HG03159 (cell line): ENCODE measurements around the gene MLLT6.
"Not testable (repeated sequence)": the region's sequence is repeated elsewhere in the genome, so short reads cannot be mapped to it uniquely, and the experiment has no call there.

Source experiments
- ATAC-seq: cut with Tn5 transposase; IDR thresholded peaks from one replicate; pipeline ENCODE4 v1.9.1; 2021; ENCODE audit warnings: mild to moderate bottlenecking, moderate library complexity; ENCODE audit not compliant: unreplicated experiment

MLLT6 gene

DNA sequence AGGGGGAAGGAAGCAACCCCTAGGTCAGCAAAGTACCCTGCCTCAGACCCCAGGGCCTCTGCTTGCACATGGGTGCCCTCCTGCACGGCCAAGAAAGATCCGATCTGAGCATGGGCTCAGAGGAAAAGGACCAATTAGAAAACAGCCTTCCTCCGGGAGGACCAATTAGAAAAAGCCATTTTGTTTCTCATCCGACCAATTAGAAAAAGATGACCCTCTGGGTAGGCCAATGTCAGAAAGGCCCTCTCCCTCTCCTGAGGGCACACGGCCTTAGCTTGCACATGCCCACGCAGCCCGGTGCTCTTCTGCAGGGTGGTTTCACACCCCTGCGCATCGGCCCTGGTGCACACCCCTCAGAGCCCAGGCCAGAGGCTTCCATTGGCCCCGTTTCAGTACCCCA, 20.0 kb downstream of the MLLT6 start:
- ATAC-seq, result no peak

DNA sequence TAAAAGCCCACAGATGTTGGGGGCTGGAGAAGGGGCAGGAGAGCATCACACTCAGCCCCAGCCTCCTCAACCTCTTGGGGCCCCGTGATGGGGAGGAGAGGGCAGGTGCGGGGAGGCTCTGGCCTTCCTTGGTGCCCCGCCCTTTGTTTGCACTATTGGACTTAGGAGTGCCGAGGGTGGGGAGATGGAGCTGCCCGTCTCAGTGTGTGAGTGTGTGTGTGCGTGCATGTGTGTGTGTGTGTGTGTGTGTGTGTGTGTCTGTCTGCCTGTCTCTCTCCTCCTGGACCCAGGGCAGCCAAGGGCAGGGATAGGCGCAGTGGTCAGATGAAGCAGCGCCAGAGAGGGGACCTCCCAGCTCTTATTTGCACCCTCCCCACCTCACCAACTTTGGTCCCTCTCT, 21.1 kb downstream of the MLLT6 start:
- ATAC-seq, result not testable (repeated sequence)

DNA sequence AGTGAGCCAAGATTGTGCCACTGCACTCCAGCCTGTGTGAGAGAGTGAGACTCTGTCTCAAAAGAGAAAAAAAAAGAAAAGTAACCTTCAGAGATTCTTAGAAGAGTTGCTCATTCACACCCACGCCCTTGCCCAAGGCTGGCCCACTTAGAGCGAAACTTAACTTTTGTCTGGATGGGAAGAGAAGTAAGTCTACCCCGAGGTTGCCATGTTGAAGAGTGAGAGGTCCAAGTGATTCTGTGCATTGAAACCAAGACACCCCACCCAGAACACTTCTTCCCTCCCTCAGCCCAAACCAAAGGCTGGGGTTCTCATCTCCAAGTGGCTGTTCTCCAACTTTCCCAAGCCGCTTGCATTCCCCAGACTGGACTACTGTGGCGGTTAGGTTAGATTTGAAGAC, 22.7 kb downstream of the MLLT6 start:
- ATAC-seq, result no peak

GRCh38 chr17:38728290-38728831, 23.3 kb downstream of the MLLT6 start:
- ATAC-seq, result no peak

GRCh38 chr17:38729368-38729885, 24.4 kb downstream of the MLLT6 start:
- no peak for ATAC-seq

DNA sequence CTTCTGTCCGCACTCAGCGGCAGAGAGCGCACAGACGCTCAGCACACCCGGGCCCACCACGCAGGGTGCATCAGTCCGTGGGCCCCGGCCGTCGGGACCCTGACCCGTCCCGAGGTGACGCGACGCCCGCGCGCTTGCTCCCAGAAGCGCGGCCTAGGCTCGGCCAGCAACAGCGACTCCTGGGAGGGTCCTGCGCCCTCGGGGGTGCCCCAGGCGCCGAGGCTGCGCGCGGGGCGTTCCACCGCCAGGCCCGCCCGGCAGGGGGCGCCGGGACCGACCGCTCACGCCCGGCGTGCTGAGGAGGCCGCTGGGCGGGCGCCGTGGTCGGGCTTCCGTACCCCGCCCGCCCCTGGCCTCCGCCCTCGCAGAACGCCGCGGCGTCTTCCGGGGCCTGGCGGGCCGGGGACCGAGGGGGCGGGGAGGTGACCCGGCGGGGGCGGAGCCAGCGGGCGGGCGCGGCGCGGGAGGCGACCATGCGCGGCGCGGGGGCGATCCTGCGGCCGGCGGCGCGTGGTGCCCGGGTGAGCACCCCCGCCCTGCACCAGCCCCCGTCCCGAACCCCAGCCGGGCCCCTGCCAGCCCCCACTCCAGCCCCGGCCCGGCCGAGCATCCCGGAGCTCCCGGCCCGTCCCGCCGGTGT, 24.9 kb downstream of the MLLT6 start, which contains the start of gene CISD3:
Gene CISD3 (plus strand): TSS at position 456 of the 640 bp plus-strand sequence. CDS start 18 bp downstream, at position 474.
- ATAC-seq, result peak; percentile 76

GRCh38 chr17:38730526-38731379, 25.7 kb downstream of the MLLT6 start:
- no peak for ATAC-seq

GRCh38 chr17:38731526-38732294, 26.6 kb downstream of the MLLT6 start:
- no peak for ATAC-seq

GRCh38 chr17:38732376-38733281, 27.6 kb downstream of the MLLT6 start:
- ATAC-seq, result no peak

GRCh38 chr17:38733282-38733981, 28.4 kb downstream of the MLLT6 start:
- no peak for ATAC-seq

GRCh38 chr17:38733982-38734973, 29.2 kb downstream of the MLLT6 start:
- ATAC-seq, result no peak

DNA sequence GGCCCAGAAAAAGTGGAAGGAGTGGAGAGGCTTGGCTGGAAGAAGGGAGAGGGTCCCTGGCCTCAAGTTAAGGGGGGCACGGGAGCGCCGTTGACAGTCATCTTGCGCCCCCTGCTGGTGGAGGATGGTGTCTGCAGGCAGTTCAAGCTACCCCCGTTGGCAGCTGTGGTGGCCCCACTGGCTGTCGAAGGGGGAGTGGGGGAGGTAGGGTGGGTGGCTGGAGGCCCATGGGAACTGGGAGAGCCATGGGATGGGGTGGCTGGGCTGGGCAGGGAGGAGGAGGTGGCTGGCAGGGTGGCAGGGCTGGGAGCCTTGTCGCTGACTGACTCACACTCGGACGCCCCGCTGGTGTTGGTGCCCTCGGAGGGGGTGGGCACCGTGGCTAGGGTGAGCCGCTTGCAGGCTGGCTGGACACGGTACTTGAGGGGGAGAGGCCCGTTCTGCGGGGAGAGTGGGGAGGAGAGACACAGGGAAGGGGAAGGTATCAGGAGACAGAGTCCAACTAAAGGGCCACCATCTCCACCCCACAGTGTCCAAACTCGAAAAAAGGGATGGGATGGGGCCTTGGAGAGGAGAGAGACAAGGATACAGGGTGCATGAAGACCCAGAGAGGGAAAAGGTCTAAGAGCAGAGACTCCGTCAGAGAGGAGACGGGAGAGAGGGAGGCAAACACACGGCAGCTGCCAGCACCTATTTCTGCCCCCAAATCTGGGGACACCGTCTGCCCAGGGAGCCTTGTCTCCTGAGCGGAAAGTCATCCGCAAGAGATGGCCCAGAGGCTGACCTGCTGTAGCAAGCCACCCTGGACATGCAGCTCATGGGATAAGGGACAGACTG, 30.3 kb downstream of the MLLT6 start:
- ATAC-seq, result no peak

DNA sequence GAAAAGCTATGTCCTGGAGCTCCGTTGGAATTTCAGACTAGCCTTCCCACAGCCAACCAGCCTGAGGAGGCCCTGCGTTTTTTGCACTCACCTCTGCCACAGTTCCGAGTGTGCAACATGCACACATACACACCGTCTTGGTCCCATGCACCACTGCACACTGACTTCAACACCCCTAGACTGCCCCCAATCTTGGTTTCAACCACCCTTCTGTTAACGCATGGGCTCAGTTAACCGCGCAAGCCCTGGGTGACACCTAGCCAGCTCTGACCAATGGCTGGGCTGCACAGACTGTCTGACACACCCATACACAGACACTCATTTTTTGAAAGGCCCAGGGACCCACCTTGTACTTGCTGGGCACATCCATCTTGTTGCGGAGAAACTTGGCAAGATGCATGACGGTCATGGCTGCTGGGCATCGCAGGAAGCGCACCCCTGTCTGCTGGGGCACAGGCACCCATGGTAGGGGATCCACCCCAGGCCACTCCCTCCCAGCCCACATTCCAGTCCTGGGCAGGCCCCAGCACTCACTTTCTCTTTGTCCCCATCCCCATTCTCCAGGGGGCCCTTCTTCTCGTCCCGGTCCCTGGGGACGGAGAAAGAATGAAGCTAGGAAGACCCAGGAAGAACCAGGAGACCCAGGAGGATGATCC, 33.1 kb downstream of the MLLT6 start:
- no peak for ATAC-seq

DNA sequence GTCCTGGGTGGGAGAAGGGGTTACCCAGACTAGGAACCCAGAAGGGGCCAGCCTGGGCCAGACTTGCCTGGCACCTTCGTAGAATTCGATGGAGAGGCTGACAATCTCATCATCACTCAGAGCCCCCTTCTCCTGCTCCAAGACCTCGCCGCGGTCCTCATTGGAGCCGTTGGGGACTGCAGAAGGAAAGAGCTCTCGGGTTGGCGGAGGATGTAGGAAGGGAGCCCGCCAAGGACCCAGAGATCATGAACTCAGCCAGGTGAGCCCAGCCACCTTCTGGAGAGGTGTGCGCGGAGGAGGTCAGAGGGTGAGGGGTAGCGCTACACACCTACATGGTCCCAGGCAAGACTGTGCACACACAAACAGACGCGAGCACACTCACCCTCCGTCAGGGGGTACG, 33.6 kb downstream of the MLLT6 start:
- ATAC-seq, result no peak

DNA sequence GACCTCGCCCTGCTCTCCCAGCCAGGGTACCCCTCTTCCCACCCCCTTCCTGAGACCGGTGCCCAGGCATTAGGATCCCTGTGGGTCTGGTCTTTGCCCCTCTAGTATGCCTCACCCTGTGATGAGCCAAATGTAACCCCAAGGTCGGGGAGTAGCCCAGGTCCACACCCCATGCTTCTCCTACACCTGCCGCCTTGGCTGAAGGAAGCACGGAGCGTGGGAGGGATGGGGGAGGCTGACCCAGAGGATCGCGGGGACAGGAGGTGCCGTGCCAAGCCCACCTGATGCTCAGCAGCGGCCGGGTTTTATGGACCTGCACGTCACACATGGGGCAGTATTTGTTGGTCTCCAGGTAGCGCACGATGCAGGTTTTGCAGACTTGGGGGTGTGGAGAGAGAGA, 34.2 kb downstream of the MLLT6 start:
- ATAC-seq, result no peak

GRCh38 chr17:38740044-38740443, 35.0 kb downstream of the MLLT6 start:
- no peak for ATAC-seq

DNA sequence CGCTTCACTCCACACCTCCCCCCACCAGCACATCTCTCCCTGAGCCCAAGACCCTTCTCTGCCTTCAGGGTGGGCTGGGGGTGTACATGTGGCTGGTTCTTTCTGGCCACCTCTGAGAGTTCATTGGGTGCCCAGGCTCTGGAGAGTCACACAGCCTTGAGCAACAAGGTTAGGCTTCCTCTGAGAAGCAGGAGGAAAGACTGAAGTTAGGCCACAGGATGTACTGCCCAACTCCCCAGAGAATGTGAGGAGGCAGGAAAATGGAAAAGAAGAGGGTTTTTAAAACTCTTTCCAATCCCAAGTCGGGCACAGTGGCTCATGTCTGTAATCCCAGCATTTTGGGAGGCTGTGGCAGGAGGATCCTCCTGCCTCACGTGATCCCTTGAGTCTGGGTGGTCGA, 35.7 kb downstream of the MLLT6 start:
- no peak for ATAC-seq
